GM13976 (cell line): Measurements from ENCODE around the gene PLGRKT.
"Not testable (repeated sequence)": the region's sequence is repeated elsewhere in the genome, so short reads cannot be mapped to it uniquely, and the experiment has no call there.

ENCODE experiments used
- DNase-seq: peaks from one replicate; pipeline ENCODE4 v3.0.0; 2012; ENCODE audit warnings: low spot score
- CTCF ChIP-seq: IDR thresholded peaks from 2 replicates; pipeline ENCODE4 v1.5.1; 2012; ENCODE audit warnings: borderline replicate concordance, mild to moderate bottlenecking; ENCODE audit not compliant: insufficient read depth; ENCODE audit errors: extremely low read depth, missing control alignments, control extremely low read depth
- in situ Hi-C: fragments of 300-500 bp; cut with MboI; formaldehyde crosslinking; loops from one replicate; pipeline ENCODE4 v1.12.0; 2022; ENCODE audit warnings: low sequenced_read_pairs, mixed read lengths, inconsistent platforms; ENCODE audit not compliant: unreplicated experiment

The PLGRKT gene

GRCh38 chr9:5480919-5481318 is 43.2 kb upstream of the PLGRKT start:
- DNase-seq = no peak
- in situ Hi-C loops = no loop called here
- TF ChIP-seq CTCF = no peak

- in situ Hi-C loops = no loop called here
- peak; percentile 46 for DNase-seq
- TF ChIP-seq CTCF = no peak
These were observed 42.4 kb upstream of the PLGRKT start for GRCh38 chr9:5479994-5480694.

- no peak for DNase-seq
- TF ChIP-seq CTCF = no peak
- in situ Hi-C loops = no loop called here
These were observed 40.5 kb upstream of the PLGRKT start for GRCh38 chr9:5478206-5478605.

GRCh38 chr9:5475611-5476010 is 37.9 kb upstream of the PLGRKT start:
- in situ Hi-C loops, DNase-seq: not testable (repeated sequence)

GRCh38 chr9:5470816-5471215 is 33.1 kb upstream of the PLGRKT start:
- DNase-seq = no peak
- in situ Hi-C loops = no loop called here
- TF ChIP-seq CTCF = no peak

- DNase-seq = no peak
- TF ChIP-seq CTCF = no peak
- in situ Hi-C loops = no loop called here
These were observed 32.4 kb upstream of the PLGRKT start for GRCh38 chr9:5470122-5470521.

GRCh38 chr9:5468850-5469249 is 31.1 kb upstream of the PLGRKT start:
- no peak for TF ChIP-seq CTCF
- in situ Hi-C loops = no loop called here
- no peak for DNase-seq
